Measurements from ENCODE around the gene GALNT11. TPM values are rescaled to one million over a fixed set of nuclear protein-coding genes. Genes with fewer than 3 reads are reported as not detected.

Gene GALNT11
- total and polyA plus RNA-seq, 4 donors: 12.0 to 21.8 (median 13.8) TPM

DNA sequence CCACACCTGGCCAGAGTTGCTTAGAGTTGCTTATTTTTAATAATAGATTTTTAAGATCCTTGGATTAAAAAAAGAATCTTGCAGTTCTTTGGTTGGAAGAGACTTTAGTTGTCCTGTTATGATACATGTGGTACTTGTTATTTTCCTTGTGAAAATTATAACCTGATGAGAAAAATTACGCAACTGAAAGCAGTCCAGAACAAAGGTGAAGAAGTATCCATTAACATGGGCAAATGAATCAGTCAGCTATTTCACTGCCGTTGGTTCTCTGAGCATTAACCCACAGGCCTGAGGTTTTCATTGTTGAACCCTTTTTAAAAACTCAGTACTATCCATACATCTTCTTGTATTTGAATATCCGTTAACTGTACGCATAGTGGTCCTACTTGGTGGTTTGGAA is 68.2 kb downstream of the GALNT11 start:
- Histone ChIP-seq H3K27me3 (ENCODE audit: control insufficient read depth in 4 of 4, insufficient read depth in 4 of 4, low read length in 3 of 4) (no peaks in the 10 kb centered on the region), H3K4me1 (ENCODE audit: control insufficient read depth in 4 of 4, insufficient read depth in 4 of 4, low read length in 3 of 4) (no peaks in the 10 kb centered on the region), H3K27ac (ENCODE audit: low read depth in 1 of 2, low read length in 2 of 2) (no peak overlapping the region), H3K9ac (ENCODE audit: low read depth in 1 of 2, low read length in 2 of 2) (no peak overlapping the region), H3K4me3 (ENCODE audit: low read depth in 1 of 3, low read length in 3 of 3) (no peak overlapping the region), H3K36me3 (ENCODE audit: control insufficient read depth in 4 of 4, insufficient read depth in 3 of 4, low read depth in 1 of 4, low read length in 3 of 4) (no peaks in the 10 kb centered on the region), H3K9me3 (ENCODE audit: control insufficient read depth in 4 of 4, low read length in 3 of 4) (peaks cover 0 to 7% (median 1%) of the 10 kb centered on the region in 4 donors)
- WGBS: 87% methylated on average over 4 of the region's 4 CpGs
- no peak for DNase-seq (ENCODE audit: low spot score)
- no peak for TF ChIP-seq FOXA2 (IDR thresholded peaks at IDR 0.05)
- no peak for TF ChIP-seq TAF1 (conservative IDR thresholded peaks at IDR 0.05)
- TF ChIP-seq RAD21 (IDR thresholded peaks at IDR 0.05): no peak
- TF ChIP-seq HNF4A (conservative IDR thresholded peaks at IDR 0.05): no peak
- no peak for TF ChIP-seq EGR1 (IDR thresholded peaks at IDR 0.05; ENCODE audit: low read depth in 2 of 2)
- no peak for TF ChIP-seq YY1 (IDR thresholded peaks at IDR 0.05)
- TF ChIP-seq, protein P1, sequence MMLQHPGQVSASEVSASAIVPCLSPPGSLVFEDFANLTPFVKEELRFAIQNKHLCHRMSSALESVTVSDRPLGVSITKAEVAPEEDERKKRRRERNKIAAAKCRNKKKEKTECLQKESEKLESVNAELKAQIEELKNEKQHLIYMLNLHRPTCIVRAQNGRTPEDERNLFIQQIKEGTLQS (IDR thresholded peaks at IDR 0.05): no peak
- TF ChIP-seq JUND (IDR thresholded peaks at IDR 0.05): no peak
- TF ChIP-seq RXRA (IDR thresholded peaks at IDR 0.05): no peak
- TF ChIP-seq, protein P2, sequence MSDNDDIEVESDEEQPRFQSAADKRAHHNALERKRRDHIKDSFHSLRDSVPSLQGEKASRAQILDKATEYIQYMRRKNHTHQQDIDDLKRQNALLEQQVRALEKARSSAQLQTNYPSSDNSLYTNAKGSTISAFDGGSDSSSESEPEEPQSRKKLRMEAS (IDR thresholded peaks at IDR 0.05): no peak
- TF ChIP-seq FOXA1 (IDR thresholded peaks at IDR 0.05): no peak
- TF ChIP-seq, protein P3, sequence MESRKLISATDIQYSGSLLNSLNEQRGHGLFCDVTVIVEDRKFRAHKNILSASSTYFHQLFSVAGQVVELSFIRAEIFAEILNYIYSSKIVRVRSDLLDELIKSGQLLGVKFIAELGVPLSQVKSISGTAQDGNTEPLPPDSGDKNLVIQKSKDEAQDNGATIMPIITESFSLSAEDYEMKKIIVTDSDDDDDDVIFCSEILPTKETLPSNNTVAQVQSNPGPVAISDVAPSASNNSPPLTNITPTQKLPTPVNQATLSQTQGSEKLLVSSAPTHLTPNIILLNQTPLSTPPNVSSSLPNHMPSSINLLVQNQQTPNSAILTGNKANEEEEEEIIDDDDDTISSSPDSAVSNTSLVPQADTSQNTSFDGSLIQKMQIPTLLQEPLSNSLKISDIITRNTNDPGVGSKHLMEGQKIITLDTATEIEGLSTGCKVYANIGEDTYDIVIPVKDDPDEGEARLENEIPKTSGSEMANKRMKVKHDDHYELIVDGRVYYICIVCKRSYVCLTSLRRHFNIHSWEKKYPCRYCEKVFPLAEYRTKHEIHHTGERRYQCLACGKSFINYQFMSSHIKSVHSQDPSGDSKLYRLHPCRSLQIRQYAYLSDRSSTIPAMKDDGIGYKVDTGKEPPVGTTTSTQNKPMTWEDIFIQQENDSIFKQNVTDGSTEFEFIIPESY (IDR thresholded peaks at IDR 0.05): no peak
- TF ChIP-seq, protein P4, sequence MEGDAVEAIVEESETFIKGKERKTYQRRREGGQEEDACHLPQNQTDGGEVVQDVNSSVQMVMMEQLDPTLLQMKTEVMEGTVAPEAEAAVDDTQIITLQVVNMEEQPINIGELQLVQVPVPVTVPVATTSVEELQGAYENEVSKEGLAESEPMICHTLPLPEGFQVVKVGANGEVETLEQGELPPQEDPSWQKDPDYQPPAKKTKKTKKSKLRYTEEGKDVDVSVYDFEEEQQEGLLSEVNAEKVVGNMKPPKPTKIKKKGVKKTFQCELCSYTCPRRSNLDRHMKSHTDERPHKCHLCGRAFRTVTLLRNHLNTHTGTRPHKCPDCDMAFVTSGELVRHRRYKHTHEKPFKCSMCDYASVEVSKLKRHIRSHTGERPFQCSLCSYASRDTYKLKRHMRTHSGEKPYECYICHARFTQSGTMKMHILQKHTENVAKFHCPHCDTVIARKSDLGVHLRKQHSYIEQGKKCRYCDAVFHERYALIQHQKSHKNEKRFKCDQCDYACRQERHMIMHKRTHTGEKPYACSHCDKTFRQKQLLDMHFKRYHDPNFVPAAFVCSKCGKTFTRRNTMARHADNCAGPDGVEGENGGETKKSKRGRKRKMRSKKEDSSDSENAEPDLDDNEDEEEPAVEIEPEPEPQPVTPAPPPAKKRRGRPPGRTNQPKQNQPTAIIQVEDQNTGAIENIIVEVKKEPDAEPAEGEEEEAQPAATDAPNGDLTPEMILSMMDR (IDR thresholded peaks at IDR 0.05; ENCODE audit: low read depth, low read length, missing input control): no peak
- no peak for TF ChIP-seq NR2F2 (IDR thresholded peaks at IDR 0.05)
- TF ChIP-seq, protein P5, sequence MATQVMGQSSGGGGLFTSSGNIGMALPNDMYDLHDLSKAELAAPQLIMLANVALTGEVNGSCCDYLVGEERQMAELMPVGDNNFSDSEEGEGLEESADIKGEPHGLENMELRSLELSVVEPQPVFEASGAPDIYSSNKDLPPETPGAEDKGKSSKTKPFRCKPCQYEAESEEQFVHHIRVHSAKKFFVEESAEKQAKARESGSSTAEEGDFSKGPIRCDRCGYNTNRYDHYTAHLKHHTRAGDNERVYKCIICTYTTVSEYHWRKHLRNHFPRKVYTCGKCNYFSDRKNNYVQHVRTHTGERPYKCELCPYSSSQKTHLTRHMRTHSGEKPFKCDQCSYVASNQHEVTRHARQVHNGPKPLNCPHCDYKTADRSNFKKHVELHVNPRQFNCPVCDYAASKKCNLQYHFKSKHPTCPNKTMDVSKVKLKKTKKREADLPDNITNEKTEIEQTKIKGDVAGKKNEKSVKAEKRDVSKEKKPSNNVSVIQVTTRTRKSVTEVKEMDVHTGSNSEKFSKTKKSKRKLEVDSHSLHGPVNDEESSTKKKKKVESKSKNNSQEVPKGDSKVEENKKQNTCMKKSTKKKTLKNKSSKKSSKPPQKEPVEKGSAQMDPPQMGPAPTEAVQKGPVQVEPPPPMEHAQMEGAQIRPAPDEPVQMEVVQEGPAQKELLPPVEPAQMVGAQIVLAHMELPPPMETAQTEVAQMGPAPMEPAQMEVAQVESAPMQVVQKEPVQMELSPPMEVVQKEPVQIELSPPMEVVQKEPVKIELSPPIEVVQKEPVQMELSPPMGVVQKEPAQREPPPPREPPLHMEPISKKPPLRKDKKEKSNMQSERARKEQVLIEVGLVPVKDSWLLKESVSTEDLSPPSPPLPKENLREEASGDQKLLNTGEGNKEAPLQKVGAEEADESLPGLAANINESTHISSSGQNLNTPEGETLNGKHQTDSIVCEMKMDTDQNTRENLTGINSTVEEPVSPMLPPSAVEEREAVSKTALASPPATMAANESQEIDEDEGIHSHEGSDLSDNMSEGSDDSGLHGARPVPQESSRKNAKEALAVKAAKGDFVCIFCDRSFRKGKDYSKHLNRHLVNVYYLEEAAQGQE (IDR thresholded peaks at IDR 0.05): no peak
- TF ChIP-seq SP1 (IDR thresholded peaks at IDR 0.05): no peak
- TF ChIP-seq GABPA (IDR thresholded peaks at IDR 0.05 in 1 of 2, conservative IDR thresholded peaks at IDR 0.05 in 1 of 2): no peak
- no peak for TF ChIP-seq HNF4G (IDR thresholded peaks at IDR 0.05)
